ENCODE results near the gene ZNF821. TPM values are rescaled to one million over a fixed set of nuclear protein-coding genes. Genes with fewer than 3 reads are reported as not detected.
"Not testable (repeated sequence)": the region's sequence is repeated elsewhere in the genome, so short reads cannot be mapped to it uniquely, and the experiment has no call there.

The ZNF821 gene
- total and polyA plus RNA-seq, 2 experiments from 2014 or later, result 13.5 to 24.4 TPM

GRCh38 chr16:71837150-71837549, 46.8 kb downstream of the ZNF821 start:
- no peaks in the 10 kb centered on the region for H3K27me3 ChIP-seq
- H3K27ac ChIP-seq, result no peak overlapping the region
- H3K4me3 ChIP-seq, result no peak overlapping the region
- TF ChIP-seq EZH2 (IDR thresholded peaks at IDR 0.05; ENCODE audit: borderline replicate concordance) (no peak), EZH2phosphoT487 (IDR thresholded peaks at IDR 0.05; ENCODE audit: low read depth, severe bottlenecking, unreplicated experiment) (no peak), CTCF (IDR thresholded peaks at IDR 0.05; ENCODE audit: poor library complexity) (no peak)
- no peaks in the 10 kb centered on the region for H3K9me3 ChIP-seq (ENCODE audit: low read depth)
- H3K79me2 ChIP-seq, result no peaks in the 10 kb centered on the region
- H3K9me2 ChIP-seq (replicated peaks; ENCODE audit: insufficient read depth), result no peaks in the 10 kb centered on the region
- no peaks in the 10 kb centered on the region for H4K20me1 ChIP-seq (ENCODE audit: insufficient read depth, poor library complexity, severe bottlenecking)
- no peak for DNase-seq (ENCODE audit: low spot score)
- H2AFZ ChIP-seq, result no peak overlapping the region
- no peak overlapping the region for H3K4me2 ChIP-seq
- 88% methylated on average over 3 of the region's 3 CpGs for WGBS (ENCODE audit: low lambda C conversion rate, missing lambda C conversion rate)
- no peaks in the 10 kb centered on the region for H3K36me3 ChIP-seq (replicated peaks; ENCODE audit: insufficient read depth, low read depth)
- H3K4me1 ChIP-seq (ENCODE audit: insufficient read depth), result peaks cover 4% of the 10 kb centered on the region

- H2AFZ ChIP-seq, result no peak overlapping the region
- no peak overlapping the region for H3K4me3 ChIP-seq
- 70% methylated on average over 3 of the region's 3 CpGs for WGBS (ENCODE audit: low lambda C conversion rate, missing lambda C conversion rate)
- no peak for DNase-seq (ENCODE audit: low spot score)
- H3K9me2 ChIP-seq (replicated peaks; ENCODE audit: insufficient read depth), result no peaks in the 10 kb centered on the region
- H3K4me2 ChIP-seq, result no peak overlapping the region
- H3K79me2 ChIP-seq, result no peaks in the 10 kb centered on the region
- H3K9me3 ChIP-seq (ENCODE audit: low read depth), result no peaks in the 10 kb centered on the region
- H3K36me3 ChIP-seq (replicated peaks; ENCODE audit: insufficient read depth, low read depth), result no peaks in the 10 kb centered on the region
- TF ChIP-seq CTCF (IDR thresholded peaks at IDR 0.05; ENCODE audit: poor library complexity) (no peak), EZH2 (IDR thresholded peaks at IDR 0.05; ENCODE audit: borderline replicate concordance) (no peak), EZH2phosphoT487 (IDR thresholded peaks at IDR 0.05; ENCODE audit: low read depth, severe bottlenecking, unreplicated experiment) (no peak)
- no peaks in the 10 kb centered on the region for H3K4me1 ChIP-seq (ENCODE audit: insufficient read depth)
- no peak overlapping the region for H3K27ac ChIP-seq
- no peaks in the 10 kb centered on the region for H3K27me3 ChIP-seq
- no peaks in the 10 kb centered on the region for H4K20me1 ChIP-seq (ENCODE audit: insufficient read depth, poor library complexity, severe bottlenecking)
Measured at GRCh38 chr16:71834291-71834690, 49.7 kb downstream of the ZNF821 start.

GRCh38 chr16:71832112-71832511, 51.9 kb downstream of the ZNF821 start:
- H2AFZ ChIP-seq; H3K27me3 ChIP-seq; H3K79me2 ChIP-seq; H3K4me2 ChIP-seq; DNase-seq (ENCODE audit: low spot score); H3K36me3 ChIP-seq (replicated peaks; ENCODE audit: insufficient read depth, low read depth); H3K9me3 ChIP-seq (ENCODE audit: low read depth); H4K20me1 ChIP-seq (ENCODE audit: insufficient read depth, poor library complexity, severe bottlenecking); H3K9me2 ChIP-seq (replicated peaks; ENCODE audit: insufficient read depth); H3K4me3 ChIP-seq; H3K4me1 ChIP-seq (ENCODE audit: insufficient read depth); H3K27ac ChIP-seq: not testable (repeated sequence)
- WGBS (ENCODE audit: low lambda C conversion rate, missing lambda C conversion rate), result 81% methylated on average over 2 of the region's 2 CpGs

GRCh38 chr16:71831698-71832097, 52.3 kb downstream of the ZNF821 start:
- not testable (repeated sequence) for H3K9me2 ChIP-seq (replicated peaks; ENCODE audit: insufficient read depth); H4K20me1 ChIP-seq (ENCODE audit: insufficient read depth, poor library complexity, severe bottlenecking); H3K4me3 ChIP-seq; H3K27ac ChIP-seq; H3K4me1 ChIP-seq (ENCODE audit: insufficient read depth); H3K27me3 ChIP-seq; H3K36me3 ChIP-seq (replicated peaks; ENCODE audit: insufficient read depth, low read depth); H3K4me2 ChIP-seq; H3K9me3 ChIP-seq (ENCODE audit: low read depth); H2AFZ ChIP-seq; DNase-seq (ENCODE audit: low spot score); H3K79me2 ChIP-seq
- WGBS (ENCODE audit: low lambda C conversion rate, missing lambda C conversion rate), result 84% methylated on average over 3 of the region's 3 CpGs

GRCh38 chr16:71830359-71830758, 53.6 kb downstream of the ZNF821 start:
- Histone ChIP-seq H4K20me1 (ENCODE audit: insufficient read depth, poor library complexity, severe bottlenecking) (no peaks in the 10 kb centered on the region), H3K27me3 (no peaks in the 10 kb centered on the region), H3K4me2 (no peak overlapping the region), H3K4me1 (ENCODE audit: insufficient read depth) (no peaks in the 10 kb centered on the region), H3K9me2 (replicated peaks; ENCODE audit: insufficient read depth) (no peaks in the 10 kb centered on the region), H3K79me2 (no peaks in the 10 kb centered on the region), H3K36me3 (replicated peaks; ENCODE audit: insufficient read depth, low read depth) (no peaks in the 10 kb centered on the region), H3K27ac (no peak overlapping the region), H2AFZ (no peak overlapping the region), H3K9me3 (ENCODE audit: low read depth) (no peaks in the 10 kb centered on the region), H3K4me3 (no peak overlapping the region)
- WGBS (ENCODE audit: low lambda C conversion rate, missing lambda C conversion rate), result 85% methylated on average over 2 of the region's 2 CpGs
- DNase-seq (ENCODE audit: low spot score), result no peak
- TF ChIP-seq EZH2phosphoT487 (IDR thresholded peaks at IDR 0.05; ENCODE audit: low read depth, severe bottlenecking, unreplicated experiment) (no peak), CTCF (IDR thresholded peaks at IDR 0.05; ENCODE audit: poor library complexity) (no peak), EZH2 (IDR thresholded peaks at IDR 0.05; ENCODE audit: borderline replicate concordance) (no peak)
